GM04503 (cell line): ENCODE results near the gene TPGS1.

Experiments
- DNase-seq: peaks from one replicate; pipeline ENCODE4 v3.0.0-alpha.2; 2012; ENCODE audit warnings: low read depth

Gene TPGS1

DNA sequence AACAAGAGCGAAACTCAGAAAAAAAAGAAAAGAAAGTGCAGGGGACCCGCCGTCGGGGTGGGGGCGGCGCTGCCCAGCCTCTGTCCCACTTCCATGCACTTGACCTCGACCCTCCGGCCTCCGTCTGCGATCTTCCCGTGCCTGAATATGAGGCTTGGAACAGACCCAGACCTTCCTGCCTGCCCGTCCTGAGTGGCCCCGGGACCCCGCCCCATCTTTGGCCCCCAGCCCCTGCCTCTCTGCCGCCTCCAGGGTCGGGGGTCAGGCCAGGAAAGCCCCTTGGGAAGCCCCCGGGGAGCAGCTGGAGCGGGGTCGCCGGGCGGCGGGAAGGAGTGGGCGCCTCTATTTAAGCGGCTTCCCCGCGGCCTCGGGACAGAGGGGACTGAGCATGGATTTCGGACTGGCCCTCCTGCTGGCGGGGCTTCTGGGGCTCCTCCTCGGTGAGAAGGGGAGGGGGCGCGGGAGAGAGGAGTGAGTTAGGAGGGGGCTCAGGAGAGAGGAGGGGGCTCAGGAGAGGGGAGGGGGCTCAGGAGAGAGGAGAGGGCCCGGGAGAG lies 11.1 kb upstream of the TPGS1 start, which contains the start of gene MADCAM1:
MADCAM1 (plus strand) TSS at position 375 of the 554 bp plus-strand sequence; CDS start at position 389, 14 bp downstream.
- DNase-seq: no peak

DNA sequence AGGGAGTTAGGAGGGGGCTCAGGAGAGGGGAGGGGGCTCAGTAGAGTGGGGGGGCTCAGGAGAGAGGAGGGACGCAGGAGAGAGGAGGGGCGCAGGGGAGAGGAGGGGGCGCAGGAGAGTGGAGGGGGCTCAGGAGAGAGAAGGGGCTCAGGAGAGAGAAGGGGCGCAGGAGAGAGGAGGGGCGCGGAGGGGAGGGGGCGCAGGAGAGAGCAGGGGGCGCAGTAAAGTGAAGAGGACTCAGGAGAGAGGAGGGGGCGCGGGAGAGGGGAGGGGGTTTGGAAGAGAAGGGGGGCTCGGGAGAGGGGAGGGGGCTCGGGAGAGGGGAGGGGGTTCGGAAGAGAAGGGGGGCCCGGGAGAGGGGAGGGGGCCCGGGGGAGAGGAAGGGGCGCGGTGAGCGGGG lies 10.3 kb upstream of the TPGS1 start:
- DNase-seq: no peak

DNA sequence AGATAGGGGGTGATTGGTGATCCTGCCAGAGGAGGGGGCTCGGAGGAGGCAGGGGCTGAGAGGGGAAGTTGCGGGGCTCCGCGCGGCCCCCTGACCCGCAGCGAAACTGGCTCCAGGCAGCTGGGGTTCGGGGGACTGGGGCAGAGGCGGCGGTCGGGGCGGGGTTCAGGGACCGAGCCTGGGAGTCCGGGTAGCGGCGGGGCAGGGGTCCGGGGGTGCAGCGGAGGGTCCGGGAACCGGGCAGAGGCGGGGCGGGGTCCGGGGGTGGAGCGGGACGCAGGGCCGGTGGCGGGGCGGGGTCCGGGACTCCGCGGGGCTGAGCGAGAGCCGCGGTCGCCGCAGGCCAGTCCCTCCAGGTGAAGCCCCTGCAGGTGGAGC lies 9.8 kb upstream of the TPGS1 start:
- no peak for DNase-seq

GRCh38 chr19:497869-498510 lies 9.3 kb upstream of the TPGS1 start:
- no peak for DNase-seq

GRCh38 chr19:498511-498891 lies 8.8 kb upstream of the TPGS1 start:
- no peak for DNase-seq

- DNase-seq: no peak
These were observed 8.2 kb upstream of the TPGS1 start for GRCh38 chr19:498977-499623.

DNA sequence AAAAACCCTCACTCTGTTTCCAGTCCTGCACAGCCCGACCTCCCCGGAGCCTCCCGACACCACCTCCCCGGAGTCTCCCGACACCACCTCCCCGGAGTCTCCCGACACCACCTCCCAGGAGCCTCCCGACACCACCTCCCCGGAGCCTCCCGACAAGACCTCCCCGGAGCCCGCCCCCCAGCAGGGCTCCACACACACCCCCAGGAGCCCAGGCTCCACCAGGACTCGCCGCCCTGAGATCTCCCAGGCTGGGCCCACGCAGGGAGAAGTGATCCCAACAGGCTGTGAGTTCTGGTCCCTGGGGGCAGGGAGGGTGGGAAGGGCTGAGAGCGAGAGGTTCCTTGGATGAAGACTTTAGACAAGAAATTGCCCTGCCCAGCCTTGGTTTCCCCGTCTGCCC lies 5.7 kb upstream of the TPGS1 start:
- no peak for DNase-seq

GRCh38 chr19:504616-505015 lies 2.7 kb upstream of the TPGS1 start:
- no peak for DNase-seq

GRCh38 chr19:506404-507285 lies 652 bp upstream of the TPGS1 start:
- peak; percentile 100 for DNase-seq

GRCh38 chr19:508204-509150 lies 1.2 kb downstream of the TPGS1 start:
- no peak for DNase-seq

GRCh38 chr19:510606-511100 lies 3.4 kb downstream of the TPGS1 start:
- DNase-seq: peak; percentile 21

DNA sequence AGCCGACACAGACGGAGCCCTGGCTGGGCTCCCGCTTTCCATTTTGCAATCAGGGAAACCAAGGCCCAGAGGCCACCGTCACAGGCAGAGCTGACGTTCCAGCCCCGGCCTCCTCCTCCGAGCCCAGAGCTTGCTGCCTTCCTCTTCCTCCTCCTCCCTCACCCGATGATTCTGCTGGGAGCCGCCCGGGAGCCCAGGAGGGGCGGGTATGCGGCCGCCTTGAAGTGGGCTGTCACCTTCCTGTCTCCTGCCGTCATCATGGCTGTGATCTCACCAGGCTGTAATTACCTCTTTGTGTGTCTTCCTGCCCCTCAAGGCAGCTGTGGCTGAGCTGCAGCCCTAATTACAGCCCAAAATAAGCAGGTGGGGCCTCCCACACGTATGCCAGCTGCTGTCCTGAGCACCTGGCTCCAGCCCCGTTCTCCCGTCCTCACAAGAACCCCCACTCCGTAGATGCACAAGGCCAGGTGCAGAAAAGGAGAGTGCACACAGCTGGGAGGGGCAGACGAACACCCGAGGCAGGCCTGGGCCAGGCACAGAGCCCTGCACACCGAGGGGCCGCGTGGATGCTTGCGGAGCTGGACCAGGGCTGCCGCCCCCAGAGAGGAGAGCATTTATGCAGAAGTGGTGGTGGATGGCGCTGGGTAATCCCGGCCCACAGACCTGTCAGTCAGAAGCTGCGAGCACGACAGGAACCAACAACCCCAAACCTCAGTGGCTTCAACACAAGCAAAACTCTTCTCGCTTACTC lies 4.0 kb downstream of the TPGS1 start:
- DNase-seq: no peak

GRCh38 chr19:512547-513365 lies 5.5 kb downstream of the TPGS1 start:
- no peak for DNase-seq

- no peak for DNase-seq
These were observed 6.3 kb downstream of the TPGS1 start for GRCh38 chr19:513368-514165.

DNA sequence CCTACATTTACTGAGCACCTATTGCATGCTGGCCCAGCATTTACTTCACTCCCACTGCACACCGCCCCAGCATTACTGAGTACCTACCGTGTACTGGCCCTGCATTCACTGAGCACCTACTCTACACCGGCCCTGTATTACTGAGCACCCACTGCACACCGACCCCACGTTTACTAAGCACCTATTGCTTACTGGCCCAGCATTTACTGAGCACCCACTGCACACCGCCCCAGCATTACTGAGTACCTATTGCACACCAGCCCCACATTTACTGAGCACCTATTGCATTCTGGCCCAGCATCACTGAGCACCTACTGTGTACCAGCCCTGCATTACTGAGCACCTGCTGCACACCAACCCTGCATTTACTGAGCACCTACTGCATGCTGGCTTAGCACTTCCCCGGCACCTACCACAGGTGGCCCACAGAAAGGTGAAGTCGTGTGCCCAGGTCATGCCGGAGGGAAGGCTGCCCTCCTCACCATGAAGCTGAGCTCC lies 6.9 kb downstream of the TPGS1 start:
- DNase-seq: no peak

DNA sequence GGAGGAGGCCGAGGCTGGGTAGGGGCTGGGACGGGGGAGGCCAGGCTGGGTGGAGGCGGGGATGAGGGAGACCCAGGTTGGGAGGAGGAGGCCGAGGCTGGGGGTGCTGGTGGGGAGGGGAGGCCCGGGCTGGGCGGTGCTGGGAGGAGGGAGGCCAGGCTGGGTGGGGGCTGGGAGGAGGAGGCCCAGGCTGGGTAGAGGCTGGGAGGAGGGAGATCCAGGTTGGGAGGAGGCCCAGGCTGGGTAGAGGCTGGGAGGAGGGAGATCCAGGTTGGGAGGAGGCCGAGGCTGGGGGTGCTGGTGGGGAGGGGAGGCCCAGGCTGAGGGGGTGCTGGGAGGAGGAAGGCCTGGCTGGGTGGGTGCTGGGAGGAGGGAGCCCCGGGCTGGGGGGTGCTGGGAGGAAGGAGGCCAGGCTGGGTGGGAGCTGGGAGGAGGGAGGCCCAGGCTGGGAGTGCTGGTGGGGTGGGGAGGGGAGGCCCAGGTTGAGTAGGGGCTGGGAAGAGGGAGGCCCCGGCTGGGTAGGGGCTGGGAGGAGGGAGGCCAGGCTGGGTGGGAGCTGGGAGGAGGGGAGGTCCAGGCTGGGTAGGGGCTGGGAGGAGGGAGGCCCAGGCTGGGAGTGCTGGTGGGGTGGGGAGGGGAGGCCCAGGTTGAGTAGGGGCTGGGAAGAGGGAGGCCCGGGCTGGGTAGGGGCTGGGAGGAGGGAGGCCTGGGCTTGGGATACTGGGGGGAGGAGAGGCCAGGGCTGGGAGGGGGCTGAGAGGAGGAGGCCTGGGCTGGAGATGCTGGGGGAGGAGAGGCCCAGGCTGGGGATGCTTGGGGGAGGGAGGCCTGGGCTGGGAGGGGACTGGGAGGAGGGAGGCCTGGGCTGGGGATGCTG lies 10.7 kb downstream of the TPGS1 start:
- DNase-seq: no peak

DNA sequence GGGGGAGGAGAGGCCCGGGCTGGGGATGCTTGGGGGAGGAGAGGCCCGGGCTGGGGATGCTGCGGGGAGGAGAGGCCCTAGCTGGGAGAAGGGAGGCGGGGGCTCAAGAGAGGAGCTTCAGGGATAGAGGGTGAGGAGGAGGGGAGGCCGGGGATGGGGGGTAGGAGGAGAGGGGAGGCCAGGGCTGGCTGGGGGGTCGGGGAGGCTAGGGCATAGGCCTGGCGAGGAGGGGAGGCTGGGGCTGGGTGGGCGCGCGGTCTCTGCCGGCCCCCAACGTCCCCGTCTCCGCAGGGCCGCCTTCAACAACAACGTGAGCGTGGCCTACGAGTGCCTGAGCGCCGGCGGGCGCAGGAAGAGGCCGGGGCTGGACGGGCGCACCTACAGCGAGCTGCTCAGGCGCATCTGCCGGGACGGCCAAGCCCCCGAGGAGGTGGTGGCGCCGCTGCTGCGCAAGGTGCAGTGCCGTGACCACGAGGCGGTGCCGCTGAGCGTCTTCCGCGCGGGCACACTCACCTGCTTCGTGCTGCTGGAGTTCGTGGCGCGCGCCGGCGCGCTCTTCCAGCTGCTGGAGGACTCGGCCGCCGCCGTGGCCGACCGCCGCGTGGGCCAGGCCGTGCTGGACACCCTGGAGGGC lies 11.4 kb downstream of the TPGS1 start:
- no peak for DNase-seq
